Effector CD4-positive, alpha-beta T cell (primary cell): Measurements from ENCODE around the gene SH3GL2.
"Not testable (repeated sequence)": the region's sequence is repeated elsewhere in the genome, so short reads cannot be mapped to it uniquely, and the experiment has no call there.

ENCODE experiments used
- DNase-seq: peaks from one replicate; pipeline ENCODE4 v3.0.0-alpha.2; 2020

The SH3GL2 gene

DNA sequence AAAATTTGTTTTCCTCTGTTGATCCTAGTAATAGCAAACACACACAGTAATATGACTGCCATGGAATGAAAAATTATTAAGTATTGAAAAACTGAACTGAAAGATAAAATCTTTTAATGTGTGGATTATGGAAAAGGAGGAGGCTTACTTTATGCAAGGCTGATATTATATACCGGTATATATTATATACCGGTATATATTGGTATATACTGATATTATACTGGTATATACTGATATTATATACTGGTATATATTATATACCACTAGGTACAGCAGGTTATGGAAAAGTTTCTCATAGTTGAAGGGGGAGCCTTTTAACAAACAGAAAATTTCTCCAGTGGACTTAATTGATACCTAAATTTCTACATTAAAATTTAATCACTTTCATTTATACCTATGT, 181.4 kb downstream of the SH3GL2 start:
- no peak for DNase-seq

DNA sequence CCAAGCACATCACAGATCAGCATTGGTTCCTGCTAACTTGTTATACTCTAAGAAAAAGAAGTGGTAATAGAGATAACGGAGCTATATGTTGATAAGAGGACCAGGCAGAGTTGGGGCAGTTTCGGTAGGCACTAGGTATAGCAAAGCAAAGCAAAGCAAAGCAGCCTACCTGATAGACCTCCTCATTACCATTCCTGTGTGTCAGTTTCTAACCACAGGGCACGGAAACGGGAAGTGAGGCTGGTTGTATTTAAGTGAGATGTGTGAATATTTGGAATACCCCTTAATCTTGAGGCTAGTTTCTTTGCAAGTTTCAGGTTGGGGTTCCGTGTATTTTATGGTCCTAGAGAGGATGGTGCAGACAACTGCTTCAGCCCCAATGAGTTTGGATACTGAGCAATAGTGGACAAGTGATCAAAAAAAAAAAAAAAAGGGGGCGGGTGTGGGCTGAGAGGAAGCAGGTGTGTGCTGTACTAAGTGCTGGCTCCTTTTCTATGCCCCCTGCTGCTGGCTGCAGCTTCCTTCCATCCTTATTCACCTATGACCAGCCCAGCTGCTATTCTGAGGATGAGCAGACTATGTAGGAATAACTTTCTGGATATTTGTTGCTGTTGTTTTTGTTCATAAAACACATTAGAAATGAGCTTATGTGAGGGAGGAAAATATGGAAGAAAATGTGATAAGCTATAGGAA, 183.3 kb downstream of the SH3GL2 start:
- DNase-seq, result no peak

DNA sequence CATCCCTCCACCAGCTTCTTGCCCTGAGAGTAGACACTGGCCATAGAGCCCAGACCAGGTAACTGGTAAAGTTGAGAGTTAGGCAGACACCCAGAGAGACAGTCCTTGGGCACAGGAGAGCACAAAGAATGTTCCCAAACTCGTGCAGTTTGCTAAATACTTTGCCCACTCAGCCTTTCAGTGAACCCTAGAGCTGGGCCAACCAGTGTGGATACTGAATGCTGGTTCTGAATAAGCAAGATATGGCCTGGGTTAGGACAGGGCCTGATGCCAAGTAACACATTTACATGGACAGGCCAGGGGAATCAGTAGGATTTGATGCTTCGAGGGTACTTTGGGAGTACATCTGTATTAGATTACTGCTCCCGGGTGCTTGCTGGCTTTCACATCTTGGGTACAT, 185.4 kb downstream of the SH3GL2 start:
- DNase-seq, result no peak

DNA sequence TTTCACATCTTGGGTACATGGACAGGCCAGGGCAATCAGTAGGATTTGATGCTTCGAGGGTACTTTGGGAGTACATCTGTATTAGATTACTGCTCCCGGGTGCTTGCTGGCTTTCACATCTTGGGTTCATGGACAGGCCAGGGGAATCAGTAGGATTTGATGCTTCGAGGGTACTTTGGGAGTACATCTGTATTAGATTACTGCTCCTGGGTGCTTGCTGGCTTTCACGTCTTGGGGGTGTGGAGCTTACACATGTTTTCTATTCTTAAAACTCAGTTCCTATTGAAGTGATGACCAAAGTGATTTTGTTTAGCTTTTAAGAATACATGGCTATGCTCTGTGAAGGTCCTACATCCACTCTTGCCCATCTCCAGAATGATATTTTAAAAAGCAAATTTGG, 186.3 kb downstream of the SH3GL2 start:
- not testable (repeated sequence) for DNase-seq

DNA sequence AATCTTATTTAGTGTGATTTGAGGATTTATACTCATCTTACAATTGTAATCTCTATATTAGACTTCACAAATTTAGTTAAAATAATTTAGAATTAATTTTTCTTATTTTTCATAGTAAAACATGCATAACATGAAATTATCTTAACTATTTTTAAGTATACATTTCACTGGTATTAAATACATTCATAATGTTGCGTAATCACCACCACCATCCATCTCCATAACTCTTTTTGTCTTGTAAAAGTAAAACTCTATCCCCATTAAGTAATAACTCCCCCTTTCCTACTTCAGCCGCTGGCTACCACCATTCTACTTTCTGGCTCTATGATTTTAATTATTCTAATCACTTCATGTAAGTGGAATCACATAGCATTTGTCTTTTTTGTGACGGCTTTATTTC, 193.4 kb downstream of the SH3GL2 start:
- no peak for DNase-seq

DNA sequence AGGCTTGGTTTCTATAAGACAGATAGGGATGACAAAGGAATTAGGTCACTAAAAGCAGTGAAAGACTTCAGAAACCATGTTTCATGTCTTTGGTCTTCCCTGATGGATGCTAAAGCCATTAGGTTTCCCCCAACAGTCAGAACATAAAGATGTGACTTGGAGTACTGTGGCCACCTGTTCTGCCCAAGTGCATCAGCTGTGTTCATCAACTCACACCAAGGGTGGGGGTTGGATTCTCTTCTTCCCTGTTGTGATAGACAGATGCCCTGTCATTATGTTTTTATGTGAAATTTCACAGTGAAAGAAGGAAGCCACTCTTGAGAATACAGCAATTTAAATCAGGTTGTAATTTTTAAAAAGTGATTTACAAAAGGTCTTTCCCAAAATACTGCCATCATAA, 196.8 kb downstream of the SH3GL2 start:
- DNase-seq, result no peak

DNA sequence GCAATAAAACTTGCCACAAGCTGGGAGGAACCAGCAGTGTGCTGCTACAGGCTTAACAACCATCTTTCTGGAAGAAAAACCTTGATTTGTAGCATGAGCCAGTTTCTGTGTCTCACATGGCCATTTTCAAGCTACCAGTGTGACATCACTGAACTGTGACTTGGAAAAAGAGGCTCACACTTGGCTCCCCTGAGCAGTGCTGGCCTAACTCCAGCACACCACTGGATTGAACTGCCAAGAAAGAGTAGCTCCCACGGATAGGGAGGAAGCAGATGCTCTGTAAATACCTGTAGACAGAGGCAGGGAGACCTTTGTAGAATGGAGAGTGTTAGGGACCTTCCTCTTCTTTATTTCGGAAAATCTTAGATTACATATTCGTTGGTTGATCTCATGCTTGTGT, 197.9 kb downstream of the SH3GL2 start:
- DNase-seq, result no peak

DNA sequence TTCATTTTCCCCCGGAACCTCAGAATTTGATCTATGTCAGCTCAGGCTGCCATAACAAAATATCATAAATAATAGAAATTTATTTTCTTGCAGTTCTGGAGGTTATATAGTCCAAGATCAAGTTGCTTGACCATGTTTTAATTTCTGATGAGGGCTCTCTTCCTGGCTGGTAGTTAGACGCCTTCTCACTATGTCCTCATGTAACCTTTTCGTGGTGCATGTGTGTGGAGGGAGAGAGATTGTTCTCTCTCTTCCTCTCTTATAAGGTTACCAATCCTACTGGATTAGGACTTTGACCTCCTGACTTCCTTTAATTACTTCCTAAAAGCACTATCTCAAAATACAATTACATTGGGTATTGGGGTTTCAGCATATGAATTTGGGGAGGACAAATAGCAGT, 198.6 kb downstream of the SH3GL2 start:
- no peak for DNase-seq

DNA sequence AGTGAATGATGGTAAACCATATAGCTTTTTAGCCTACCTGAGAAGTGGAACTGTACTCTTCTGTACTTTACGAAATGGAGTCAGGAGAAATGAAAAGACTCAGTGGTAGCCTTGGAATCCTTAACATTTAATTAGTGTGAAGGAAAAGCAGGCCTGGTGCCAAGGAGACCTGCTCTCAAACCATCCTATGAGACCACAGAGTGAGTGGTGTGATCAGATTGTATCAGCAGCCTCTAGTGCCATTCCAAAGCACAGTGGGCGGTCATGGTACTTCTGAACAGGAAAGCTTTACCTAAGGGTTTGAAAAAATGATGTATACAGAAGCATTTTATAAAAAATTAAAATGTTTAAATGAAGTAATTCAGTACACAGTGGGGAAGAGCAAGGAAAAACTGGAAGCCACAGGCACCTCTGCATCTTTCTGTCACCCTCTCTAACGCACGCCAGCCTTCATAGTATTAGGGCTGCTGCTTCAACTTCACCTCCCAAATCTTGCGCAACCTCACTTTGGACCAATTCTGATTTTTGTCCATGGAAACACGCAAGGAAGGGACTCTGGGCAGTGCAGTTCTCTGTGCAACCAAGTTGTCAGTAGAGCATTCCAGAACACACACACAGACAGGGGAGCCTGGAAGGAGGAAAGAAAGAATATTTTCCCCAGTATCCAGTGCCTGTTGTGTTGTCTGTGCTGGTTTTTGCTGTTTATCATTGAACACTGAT, 203.7 kb downstream of the SH3GL2 start:
- DNase-seq, result no peak

DNA sequence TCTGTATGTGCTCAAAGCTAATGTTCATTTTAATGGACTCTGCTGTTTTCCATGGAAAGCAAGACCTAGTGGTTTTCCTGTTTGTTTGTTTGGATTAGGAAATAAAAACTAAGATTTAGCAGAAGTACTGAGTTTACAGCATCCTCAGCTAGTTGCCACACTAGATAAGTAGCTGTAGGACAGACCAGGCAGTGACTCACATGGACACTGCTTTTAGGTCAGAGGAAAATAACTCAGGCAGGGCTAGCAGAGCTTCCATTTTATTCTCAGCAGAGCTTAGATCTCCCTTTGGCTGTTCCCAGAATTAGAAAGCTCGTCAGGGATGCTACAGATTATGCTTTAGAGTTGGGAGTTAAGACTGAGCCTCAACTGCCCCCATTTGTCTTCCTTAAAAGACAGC, 204.4 kb downstream of the SH3GL2 start:
- no peak for DNase-seq

DNA sequence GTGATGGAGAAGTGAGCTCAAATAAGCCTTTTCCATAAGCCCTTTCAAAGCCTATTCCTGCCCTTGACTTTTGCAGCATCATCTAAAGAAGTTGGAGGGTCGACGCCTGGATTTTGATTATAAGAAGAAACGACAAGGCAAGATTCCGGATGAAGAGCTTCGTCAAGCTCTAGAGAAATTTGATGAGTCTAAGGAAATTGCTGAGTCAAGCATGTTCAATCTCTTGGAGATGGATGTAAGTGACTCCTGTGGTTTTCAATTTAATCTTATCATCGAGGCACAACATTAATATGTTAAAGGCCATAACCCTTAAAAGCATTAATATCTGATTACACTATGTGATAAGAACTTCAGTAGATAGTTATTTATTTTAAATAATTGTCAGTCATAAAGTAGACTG, 210.4 kb downstream of the SH3GL2 start:
- no peak for DNase-seq

DNA sequence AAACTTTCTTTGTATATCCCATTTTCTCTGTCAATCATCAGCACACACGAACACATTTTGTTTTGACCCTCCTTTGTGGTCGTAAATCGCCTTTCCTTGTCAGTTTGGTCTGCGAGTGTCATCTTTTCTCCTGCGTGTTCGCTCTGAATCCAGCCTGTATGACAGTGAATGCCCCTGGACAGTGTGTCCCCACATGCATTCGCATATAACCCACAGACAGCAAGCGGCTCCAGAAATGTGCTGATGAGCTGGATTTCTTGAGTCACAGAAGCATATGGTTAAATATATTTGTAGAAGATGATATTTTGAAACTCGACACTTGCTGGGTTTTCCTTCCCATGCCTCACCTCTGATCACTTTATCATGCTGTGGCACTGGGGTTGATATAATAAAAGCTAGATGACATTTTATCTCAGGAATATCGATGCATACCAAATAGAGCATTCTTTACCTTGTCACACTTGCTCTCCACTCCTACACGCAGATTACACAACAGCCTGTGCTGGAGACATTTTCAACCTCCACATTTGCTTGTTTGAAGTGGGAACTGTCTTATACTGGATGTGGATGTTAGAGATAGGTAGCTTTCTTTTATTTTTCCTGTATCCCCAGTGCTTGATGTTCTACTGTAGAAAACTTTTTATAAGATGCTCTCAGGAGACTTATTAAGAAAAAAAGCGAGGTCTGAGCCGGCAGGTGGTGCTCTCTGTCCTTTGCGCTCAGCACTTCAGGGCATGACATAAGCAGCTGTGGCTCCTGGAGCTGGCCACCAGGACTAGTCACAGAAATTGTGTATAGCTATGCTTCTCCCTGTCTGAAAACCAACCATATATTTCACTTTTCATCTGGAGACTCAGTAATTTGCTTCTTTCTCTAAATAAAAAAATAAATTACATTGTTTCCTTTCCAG, 215.1 kb downstream of the SH3GL2 start:
- no peak for DNase-seq

DNA sequence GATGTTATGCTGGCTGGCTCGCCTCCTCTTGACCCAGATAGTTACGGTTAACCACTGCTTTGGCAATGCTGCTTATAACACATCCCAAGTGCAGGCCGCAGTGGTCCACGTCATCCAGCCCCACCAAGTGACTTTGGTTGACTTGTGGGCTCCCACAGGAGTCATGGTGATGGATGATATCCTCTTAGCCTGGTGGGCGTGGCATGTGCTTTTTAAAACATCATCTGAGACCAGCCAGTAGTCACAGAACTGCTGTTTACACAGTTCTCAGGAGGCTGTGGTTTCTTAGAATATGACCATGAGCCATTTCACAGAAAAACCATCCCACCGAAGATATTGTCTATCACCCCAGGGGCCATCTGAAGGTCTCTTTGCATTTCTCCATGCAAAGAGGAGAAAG, 216.9 kb downstream of the SH3GL2 start:
- DNase-seq, result no peak

DNA sequence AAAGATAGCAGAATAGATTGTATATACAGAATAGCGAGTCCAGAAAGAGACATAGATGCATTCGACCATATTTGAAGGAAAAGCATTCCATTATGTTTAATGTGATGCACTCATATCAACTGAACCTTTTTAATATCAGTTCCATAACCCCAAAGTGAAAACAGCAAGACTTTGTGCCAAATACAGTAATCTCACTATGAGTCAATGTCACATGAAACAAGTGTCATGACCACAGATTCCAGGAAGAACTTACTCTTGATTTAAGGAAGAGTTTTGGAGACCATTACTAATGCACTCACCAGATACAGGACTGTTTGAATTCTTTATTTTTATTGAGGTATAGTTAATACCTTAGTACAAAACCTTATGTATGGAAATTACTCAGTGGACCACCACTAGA, 220.5 kb downstream of the SH3GL2 start:
- no peak for DNase-seq

DNA sequence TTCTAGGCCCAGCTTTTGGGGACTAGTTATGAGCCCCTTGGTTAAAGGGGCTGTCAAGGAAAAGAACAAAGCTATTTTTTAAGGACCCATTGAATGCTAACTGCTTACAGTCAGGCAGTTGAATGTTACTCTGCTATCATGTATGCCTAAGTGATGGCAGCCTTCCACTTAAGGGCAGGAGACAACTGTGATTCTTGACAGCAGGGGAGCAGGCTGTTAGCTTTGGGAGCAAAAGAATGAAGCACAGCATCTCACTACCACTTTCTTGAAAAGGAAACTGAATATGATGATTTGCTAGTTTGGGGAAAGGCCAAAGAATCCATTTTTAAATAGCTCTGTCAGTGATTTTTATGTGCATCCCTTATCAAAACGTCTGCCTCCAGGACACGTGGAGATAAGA, 221.6 kb downstream of the SH3GL2 start:
- no peak for DNase-seq

DNA sequence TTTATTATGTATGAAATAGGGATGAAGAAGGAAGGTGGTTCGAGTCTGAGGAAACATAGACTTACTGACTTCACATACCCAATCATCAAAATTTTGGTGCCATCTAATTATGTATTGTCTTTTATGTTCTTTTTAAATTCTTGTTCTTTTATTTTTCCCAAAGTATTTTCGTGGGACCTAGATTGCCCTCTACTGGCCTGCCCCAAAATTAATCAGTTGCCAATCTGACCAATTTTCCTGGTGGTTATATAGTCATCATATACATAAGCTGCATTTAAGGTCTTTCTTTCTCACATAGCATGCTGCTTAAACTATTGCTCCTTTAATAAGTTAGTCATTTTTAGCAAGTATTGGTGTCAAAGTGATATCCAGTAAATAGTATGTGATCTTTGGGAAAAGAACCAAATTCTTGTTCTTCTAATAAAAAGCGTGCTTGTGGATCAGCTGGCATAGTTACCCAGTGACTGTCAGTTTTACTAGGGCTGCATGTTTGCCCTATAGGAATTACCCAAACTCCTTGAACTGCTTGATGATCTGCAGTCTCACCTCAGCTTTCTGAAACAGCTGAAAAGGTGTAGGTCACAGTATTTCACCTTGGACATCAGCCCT, 223.5 kb downstream of the SH3GL2 start:
- no peak for DNase-seq

DNA sequence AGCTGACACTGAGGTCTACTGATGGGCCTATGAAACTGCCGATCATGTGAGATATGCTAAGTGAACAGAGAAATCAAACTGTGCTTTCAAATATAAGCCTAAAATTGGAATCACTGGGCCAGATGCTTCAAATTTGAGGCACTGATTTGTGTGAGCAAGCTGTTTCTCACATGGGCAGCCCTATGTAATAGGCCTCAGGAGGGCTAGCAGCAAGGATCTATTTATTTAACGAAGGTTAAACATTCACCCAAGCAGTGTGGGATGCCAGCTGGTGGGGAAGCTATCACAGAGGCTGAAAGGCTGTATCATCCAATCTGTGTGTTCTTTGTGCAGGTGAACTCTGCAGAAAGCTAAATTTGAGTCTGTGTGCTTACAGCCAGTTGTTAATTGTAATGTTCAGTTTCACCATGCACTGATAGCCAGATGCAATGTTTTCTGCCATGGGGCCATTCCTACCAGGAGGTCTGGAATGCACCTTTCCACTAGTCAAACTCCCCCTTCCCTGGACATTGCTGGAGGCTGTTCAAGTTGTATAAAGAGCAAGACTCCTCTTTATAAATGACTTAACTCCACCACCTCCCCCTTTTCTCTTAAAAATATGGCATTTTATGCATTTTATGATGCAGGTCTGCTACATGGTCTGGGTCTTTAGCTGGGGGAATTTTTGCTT, 228.9 kb downstream of the SH3GL2 start:
- no peak for DNase-seq

DNA sequence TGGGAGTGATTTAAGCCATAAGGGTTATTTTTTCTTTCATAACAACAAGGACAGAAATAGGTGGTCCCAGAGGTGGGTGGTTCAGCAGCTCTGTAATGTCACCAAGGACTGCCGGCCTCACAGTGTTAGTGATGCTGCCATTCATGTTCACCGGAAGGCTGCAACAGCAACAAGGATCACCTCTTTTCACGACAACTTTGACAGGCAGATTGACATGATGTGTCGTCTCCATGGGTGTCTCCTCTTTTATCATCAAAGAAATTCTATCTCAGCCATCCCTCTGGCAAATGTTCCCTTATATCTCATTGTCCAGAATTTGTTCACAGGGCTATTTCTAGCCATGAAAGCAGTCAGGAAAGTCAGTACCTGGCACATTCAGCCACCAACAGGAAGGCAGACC, 231.5 kb downstream of the SH3GL2 start:
- no peak for DNase-seq

DNA sequence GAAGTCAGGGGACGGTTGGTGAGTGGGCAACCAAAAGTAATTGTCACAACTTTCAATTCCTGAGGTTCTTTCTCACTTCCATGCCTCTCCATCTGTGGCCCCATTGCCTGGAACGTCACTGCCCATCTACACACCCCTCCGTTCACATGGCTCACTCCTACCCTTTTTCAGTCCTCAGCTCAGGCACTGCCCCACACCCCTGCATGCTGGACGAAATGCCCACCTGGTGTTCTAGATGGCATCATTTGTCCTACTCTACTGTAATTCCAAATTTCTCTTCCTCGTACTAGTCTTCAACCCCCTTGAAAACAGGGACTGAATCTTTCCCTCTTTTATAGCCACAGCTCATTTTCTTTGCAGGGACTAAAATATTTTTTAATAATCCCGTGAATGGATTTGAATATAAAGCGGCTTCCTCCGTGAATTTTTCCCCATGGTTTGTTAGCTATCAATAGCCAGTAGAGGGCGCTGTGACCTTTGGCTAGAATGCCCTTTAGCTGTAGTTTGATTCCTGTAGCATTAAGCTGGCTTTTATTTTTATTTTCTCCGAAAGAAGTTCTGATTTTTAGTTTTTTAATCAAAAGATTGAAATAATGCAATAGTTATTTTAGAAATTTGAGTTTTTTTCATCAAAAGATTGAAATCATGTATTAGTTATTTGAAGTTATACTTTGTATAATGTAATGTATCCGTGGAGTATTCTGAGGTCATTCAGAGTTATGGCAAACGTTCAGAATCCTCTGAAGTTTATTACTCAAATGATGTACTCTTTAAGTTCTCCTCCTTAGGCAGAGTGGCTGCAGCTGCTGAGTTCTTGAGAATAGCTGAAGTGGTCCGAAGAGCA, 232.1 kb downstream of the SH3GL2 start:
- DNase-seq, result no peak

DNA sequence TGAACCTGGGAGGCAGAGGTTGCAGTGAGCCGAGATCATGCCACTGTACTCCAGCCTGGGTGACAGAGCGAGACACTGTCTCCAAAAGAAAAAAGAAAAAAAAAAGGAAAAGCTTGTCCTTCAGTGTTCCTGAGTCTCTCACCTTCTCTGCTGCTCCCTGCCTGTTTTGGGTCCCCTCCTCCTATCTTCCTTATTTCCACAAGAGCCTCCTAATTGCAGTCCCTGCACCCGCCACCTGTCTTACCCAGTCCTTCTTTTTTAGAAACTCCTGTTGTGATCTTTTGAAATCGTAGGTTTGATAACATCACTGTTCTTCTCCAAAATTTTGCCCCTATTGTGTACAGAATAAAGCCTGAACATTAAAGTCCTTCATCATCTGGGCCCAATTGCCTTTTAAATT, 234.9 kb downstream of the SH3GL2 start:
- DNase-seq, result no peak

DNA sequence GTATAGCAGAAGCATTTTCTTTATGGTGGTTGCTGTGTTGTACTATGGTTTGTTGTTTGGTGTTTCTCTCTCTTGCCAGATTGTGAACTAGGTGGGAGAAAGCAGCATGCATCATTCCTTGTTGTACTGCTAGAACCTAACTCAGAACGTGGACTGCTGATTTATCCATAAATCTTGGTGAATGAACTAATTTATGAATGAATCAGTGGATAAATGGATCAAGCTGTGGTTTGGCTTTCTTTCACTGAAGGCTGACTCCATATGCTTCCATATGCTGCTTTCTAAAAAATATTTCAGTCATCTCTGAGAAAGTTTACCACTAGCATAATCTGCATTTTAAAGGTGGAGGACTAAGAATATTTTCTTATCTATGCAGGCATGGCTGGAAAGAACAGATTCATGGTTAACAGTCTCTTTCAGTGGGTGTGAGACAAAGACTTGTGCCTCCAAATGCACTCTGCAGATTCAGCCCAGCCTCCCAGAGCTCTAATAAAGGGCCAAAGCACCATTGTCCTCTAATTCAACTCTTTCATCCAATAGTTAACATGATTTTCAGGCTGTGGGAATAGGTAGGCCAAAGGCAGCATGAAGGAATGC, 237.7 kb downstream of the SH3GL2 start:
- no peak for DNase-seq
